ENCODE measurements around the gene CACNA1C.

The CACNA1C gene

DNA sequence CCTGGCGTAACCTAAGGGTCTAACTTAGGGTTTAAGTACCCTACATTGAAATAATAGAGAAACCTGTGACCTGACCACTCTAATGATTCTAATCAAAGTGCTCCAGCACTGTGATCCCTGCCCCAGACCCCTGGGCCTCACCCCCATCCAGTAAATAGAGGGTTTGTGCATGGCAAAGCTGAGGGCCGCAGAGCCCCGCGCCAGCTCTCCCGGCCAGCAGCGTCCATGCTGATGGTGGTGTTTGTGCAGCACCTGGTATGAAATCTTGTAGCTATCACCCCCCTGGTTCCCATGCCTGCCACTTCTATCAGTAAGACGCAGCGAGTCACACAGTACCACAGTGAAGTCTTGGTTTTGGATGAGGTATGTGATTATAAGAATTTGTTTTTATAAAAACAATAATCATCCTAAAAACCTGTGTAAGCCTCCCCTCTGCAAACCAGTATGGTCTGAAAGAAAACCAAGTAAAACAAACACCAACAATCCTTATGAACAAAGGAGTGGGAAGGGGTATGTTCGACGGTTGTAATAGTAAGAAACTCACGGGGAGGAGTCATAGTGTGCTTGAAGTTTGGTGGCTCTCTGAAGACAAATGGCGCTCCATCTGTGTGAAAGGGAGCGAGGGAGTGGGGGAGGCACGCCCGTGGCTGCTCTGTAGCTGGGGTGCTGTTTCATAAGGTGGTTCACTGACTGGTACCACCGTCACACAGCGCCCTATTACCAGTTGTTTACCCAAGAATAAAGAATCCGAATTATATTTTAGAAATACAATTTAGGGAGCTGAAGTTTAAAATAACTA lies 156.2 kb downstream of the CACNA1C start:
- no peaks in the 10 kb centered on the region for H3K4me1 ChIP-seq (ENCODE audit: control insufficient read depth in 1 of 2, insufficient read depth in 2 of 2, low read length in 2 of 2)

GRCh38 chr12:2211119-2211518 lies 158.3 kb downstream of the CACNA1C start:
- Histone ChIP-seq H3K36me3 (ENCODE audit: control insufficient read depth in 1 of 2, insufficient read depth in 2 of 2, low read length in 2 of 2) (no peaks in the 10 kb centered on the region), H3K4me1 (ENCODE audit: control insufficient read depth in 1 of 2, insufficient read depth in 2 of 2, low read length in 2 of 2) (no peaks in the 10 kb centered on the region), H3K4me3 (ENCODE audit: low read depth in 1 of 2, low read length in 2 of 2) (no peak overlapping the region), H3K27me3 (ENCODE audit: control insufficient read depth in 1 of 2, insufficient read depth in 2 of 2, low read length in 2 of 2) (no peaks in the 10 kb centered on the region), H3K9me3 (ENCODE audit: control insufficient read depth in 1 of 2, low read length in 2 of 2) (no peaks in the 10 kb centered on the region), H3K27ac (ENCODE audit: low read depth, low read length) (no peak overlapping the region), H3K9ac (ENCODE audit: low read depth in 1 of 2, low read length in 2 of 2) (no peak overlapping the region)

More for the DNA sequence above, 156.2 kb downstream of the CACNA1C start:
- no peaks in the 10 kb centered on the region for H3K9me3 ChIP-seq (ENCODE audit: control insufficient read depth in 1 of 2, low read length in 2 of 2)
- H3K4me3 ChIP-seq (ENCODE audit: low read depth in 1 of 2, low read length in 2 of 2), result no peak overlapping the region
- no peak overlapping the region for H3K27ac ChIP-seq (ENCODE audit: low read depth, low read length)
- H3K9ac ChIP-seq (ENCODE audit: low read depth in 1 of 2, low read length in 2 of 2), result no peak overlapping the region
- no peaks in the 10 kb centered on the region for H3K27me3 ChIP-seq (ENCODE audit: control insufficient read depth in 1 of 2, insufficient read depth in 2 of 2, low read length in 2 of 2)
- H3K36me3 ChIP-seq (ENCODE audit: control insufficient read depth in 1 of 2, insufficient read depth in 2 of 2, low read length in 2 of 2), result no peaks in the 10 kb centered on the region

GRCh38 chr12:2212537-2212936 lies 159.8 kb downstream of the CACNA1C start:
- Histone ChIP-seq H3K36me3 (ENCODE audit: control insufficient read depth in 1 of 2, insufficient read depth in 2 of 2, low read length in 2 of 2) (no peaks in the 10 kb centered on the region), H3K4me3 (ENCODE audit: low read depth in 1 of 2, low read length in 2 of 2) (no peak overlapping the region), H3K27me3 (ENCODE audit: control insufficient read depth in 1 of 2, insufficient read depth in 2 of 2, low read length in 2 of 2) (no peaks in the 10 kb centered on the region), H3K4me1 (ENCODE audit: control insufficient read depth in 1 of 2, insufficient read depth in 2 of 2, low read length in 2 of 2) (no peaks in the 10 kb centered on the region), H3K9me3 (ENCODE audit: control insufficient read depth in 1 of 2, low read length in 2 of 2) (no peaks in the 10 kb centered on the region), H3K27ac (ENCODE audit: low read depth, low read length) (no peak overlapping the region), H3K9ac (ENCODE audit: low read depth in 1 of 2, low read length in 2 of 2) (no peak overlapping the region)

- Histone ChIP-seq H3K36me3 (ENCODE audit: control insufficient read depth in 1 of 2, insufficient read depth in 2 of 2, low read length in 2 of 2) (no peaks in the 10 kb centered on the region), H3K4me1 (ENCODE audit: control insufficient read depth in 1 of 2, insufficient read depth in 2 of 2, low read length in 2 of 2) (no peaks in the 10 kb centered on the region), H3K4me3 (ENCODE audit: low read depth in 1 of 2, low read length in 2 of 2) (no peak overlapping the region), H3K9me3 (ENCODE audit: control insufficient read depth in 1 of 2, low read length in 2 of 2) (no peaks in the 10 kb centered on the region), H3K27me3 (ENCODE audit: control insufficient read depth in 1 of 2, insufficient read depth in 2 of 2, low read length in 2 of 2) (no peaks in the 10 kb centered on the region), H3K9ac (ENCODE audit: low read depth in 1 of 2, low read length in 2 of 2) (no peak overlapping the region), H3K27ac (ENCODE audit: low read depth, low read length) (no peak overlapping the region)
Measured at GRCh38 chr12:2212971-2213869, 160.4 kb downstream of the CACNA1C start.

DNA sequence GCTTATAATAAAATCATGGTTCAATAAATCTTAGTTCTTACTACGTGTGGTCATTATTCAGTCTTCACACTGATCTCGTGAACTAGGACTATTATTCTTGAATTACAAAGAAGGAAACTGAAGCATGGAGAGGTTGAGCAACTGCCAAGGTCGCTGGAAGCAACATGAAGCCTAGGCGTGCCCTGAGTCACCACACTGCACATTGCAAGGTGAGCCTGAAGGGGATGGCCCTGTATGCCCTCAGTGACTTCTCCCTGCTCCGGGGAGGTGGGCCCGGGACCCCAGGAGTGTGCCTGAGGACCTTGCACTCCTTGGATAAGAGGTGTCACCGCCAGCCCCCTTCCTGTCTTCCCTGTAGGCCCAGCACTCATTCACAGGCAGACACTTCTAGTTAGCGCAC lies 161.6 kb downstream of the CACNA1C start:
- Histone ChIP-seq H3K4me1 (ENCODE audit: control insufficient read depth in 1 of 2, insufficient read depth in 2 of 2, low read length in 2 of 2) (no peaks in the 10 kb centered on the region), H3K27ac (ENCODE audit: low read depth, low read length) (no peak overlapping the region), H3K36me3 (ENCODE audit: control insufficient read depth in 1 of 2, insufficient read depth in 2 of 2, low read length in 2 of 2) (no peaks in the 10 kb centered on the region), H3K27me3 (ENCODE audit: control insufficient read depth in 1 of 2, insufficient read depth in 2 of 2, low read length in 2 of 2) (no peaks in the 10 kb centered on the region), H3K4me3 (ENCODE audit: low read depth in 1 of 2, low read length in 2 of 2) (no peak overlapping the region), H3K9ac (ENCODE audit: low read depth in 1 of 2, low read length in 2 of 2) (no peak overlapping the region), H3K9me3 (ENCODE audit: control insufficient read depth in 1 of 2, low read length in 2 of 2) (no peaks in the 10 kb centered on the region)

- H3K4me1 ChIP-seq (ENCODE audit: control insufficient read depth in 1 of 2, insufficient read depth in 2 of 2, low read length in 2 of 2), result no peaks in the 10 kb centered on the region
- H3K9ac ChIP-seq (ENCODE audit: low read depth in 1 of 2, low read length in 2 of 2), result no peak overlapping the region
- H3K27me3 ChIP-seq (ENCODE audit: control insufficient read depth in 1 of 2, insufficient read depth in 2 of 2, low read length in 2 of 2), result no peaks in the 10 kb centered on the region
- no peaks in the 10 kb centered on the region for H3K36me3 ChIP-seq (ENCODE audit: control insufficient read depth in 1 of 2, insufficient read depth in 2 of 2, low read length in 2 of 2)
- H3K4me3 ChIP-seq (ENCODE audit: low read depth in 1 of 2, low read length in 2 of 2), result no peak overlapping the region
- no peaks in the 10 kb centered on the region for H3K9me3 ChIP-seq (ENCODE audit: control insufficient read depth in 1 of 2, low read length in 2 of 2)
- H3K27ac ChIP-seq (ENCODE audit: low read depth, low read length), result no peak overlapping the region
Measured at GRCh38 chr12:2215709-2216560, 163.1 kb downstream of the CACNA1C start.

DNA sequence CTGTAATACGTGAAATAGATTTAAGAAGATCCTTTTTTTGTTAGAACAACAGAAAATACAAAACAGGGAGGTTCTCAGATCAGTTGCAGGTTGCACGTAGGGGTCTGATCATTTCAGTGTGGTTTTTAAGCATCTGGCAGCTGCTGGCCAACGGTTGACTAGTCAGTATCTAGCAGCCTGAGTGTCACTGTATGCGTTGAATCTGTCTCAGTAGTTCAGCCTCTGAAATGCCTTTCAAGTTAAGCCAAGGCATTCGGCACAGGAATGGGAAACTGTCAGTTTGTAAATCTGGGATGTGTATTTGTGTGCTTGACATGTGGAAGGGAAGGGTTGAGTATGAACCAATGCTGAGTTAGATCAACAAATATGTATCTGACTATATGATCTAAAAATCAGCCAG lies 165.9 kb downstream of the CACNA1C start:
- Histone ChIP-seq H3K9ac (ENCODE audit: low read depth in 1 of 2, low read length in 2 of 2) (no peak overlapping the region), H3K27me3 (ENCODE audit: control insufficient read depth in 1 of 2, insufficient read depth in 2 of 2, low read length in 2 of 2) (no peaks in the 10 kb centered on the region), H3K4me1 (ENCODE audit: control insufficient read depth in 1 of 2, insufficient read depth in 2 of 2, low read length in 2 of 2) (no peaks in the 10 kb centered on the region), H3K36me3 (ENCODE audit: control insufficient read depth in 1 of 2, insufficient read depth in 2 of 2, low read length in 2 of 2) (no peaks in the 10 kb centered on the region), H3K27ac (ENCODE audit: low read depth, low read length) (no peak overlapping the region), H3K9me3 (ENCODE audit: control insufficient read depth in 1 of 2, low read length in 2 of 2) (no peaks in the 10 kb centered on the region), H3K4me3 (ENCODE audit: low read depth in 1 of 2, low read length in 2 of 2) (no peak overlapping the region)

DNA sequence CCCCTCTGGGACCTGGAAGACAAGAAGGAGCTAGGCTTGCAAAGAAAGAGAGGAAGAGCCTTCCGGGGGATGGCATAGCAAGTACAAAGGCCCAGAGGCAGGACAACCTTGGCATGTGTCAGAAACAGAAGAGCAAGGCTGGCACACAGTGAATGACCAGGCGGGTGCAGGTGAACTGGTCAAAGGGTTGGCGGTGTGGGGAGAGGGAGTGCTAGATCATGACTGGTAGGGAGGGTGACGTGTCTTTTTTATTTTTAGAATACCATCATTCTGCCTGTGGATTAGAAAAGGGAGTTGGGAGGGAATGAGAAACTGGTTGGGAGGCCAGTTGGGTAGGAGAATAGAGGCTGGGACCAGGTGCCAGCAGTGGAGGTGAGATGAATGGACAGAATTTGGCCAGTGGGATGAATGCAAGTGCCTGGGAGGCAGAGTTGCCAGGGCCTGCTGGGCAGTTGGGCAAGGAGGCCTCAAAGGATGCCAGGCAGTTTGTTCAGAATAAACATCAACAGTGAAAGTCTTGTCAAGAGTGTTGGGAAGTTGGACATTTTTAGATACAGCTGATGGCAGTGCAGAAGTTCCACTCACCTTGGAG lies 168.3 kb downstream of the CACNA1C start:
- H3K27ac ChIP-seq (ENCODE audit: low read depth, low read length), result no peak overlapping the region
- H3K36me3 ChIP-seq (ENCODE audit: control insufficient read depth in 1 of 2, insufficient read depth in 2 of 2, low read length in 2 of 2), result no peaks in the 10 kb centered on the region
- H3K27me3 ChIP-seq (ENCODE audit: control insufficient read depth in 1 of 2, insufficient read depth in 2 of 2, low read length in 2 of 2), result no peaks in the 10 kb centered on the region
- no peak overlapping the region for H3K4me3 ChIP-seq (ENCODE audit: low read depth in 1 of 2, low read length in 2 of 2)
- H3K4me1 ChIP-seq (ENCODE audit: control insufficient read depth in 1 of 2, insufficient read depth in 2 of 2, low read length in 2 of 2), result no peaks in the 10 kb centered on the region
- H3K9me3 ChIP-seq (ENCODE audit: control insufficient read depth in 1 of 2, low read length in 2 of 2), result no peaks in the 10 kb centered on the region
- no peak overlapping the region for H3K9ac ChIP-seq (ENCODE audit: low read depth in 1 of 2, low read length in 2 of 2)

GRCh38 chr12:2222691-2223090 lies 169.9 kb downstream of the CACNA1C start:
- Histone ChIP-seq H3K4me1 (ENCODE audit: control insufficient read depth in 1 of 2, insufficient read depth in 2 of 2, low read length in 2 of 2) (no peaks in the 10 kb centered on the region), H3K27ac (ENCODE audit: low read depth, low read length) (no peak overlapping the region), H3K9ac (ENCODE audit: low read depth in 1 of 2, low read length in 2 of 2) (no peak overlapping the region), H3K27me3 (ENCODE audit: control insufficient read depth in 1 of 2, insufficient read depth in 2 of 2, low read length in 2 of 2) (no peaks in the 10 kb centered on the region), H3K36me3 (ENCODE audit: control insufficient read depth in 1 of 2, insufficient read depth in 2 of 2, low read length in 2 of 2) (no peaks in the 10 kb centered on the region), H3K4me3 (ENCODE audit: low read depth in 1 of 2, low read length in 2 of 2) (no peak overlapping the region), H3K9me3 (ENCODE audit: control insufficient read depth in 1 of 2, low read length in 2 of 2) (no peaks in the 10 kb centered on the region)
